Ascending aorta (tissue), 2 donors: ENCODE measurements around the gene KTN1. TPM values are rescaled to one million over a fixed set of nuclear protein-coding genes. Genes with fewer than 3 reads are reported as not detected.

Source experiments
- DNase-seq, 2 donors: peaks; one replicate each; pipeline ENCODE4 v3.0.0-alpha.2; 2019; ENCODE audit warnings: low spot score in 2 of 2
- H3K27ac ChIP-seq, 2 donors: fragments of 200-600 bp; sonication (generic); one replicate each; pipeline ENCODE4 v1.5.1; 2016 to 2017; ENCODE audit warnings: mild to moderate bottlenecking in 1 of 2
- H3K27me3 ChIP-seq: fragments of 200-600 bp; sonication (generic); one replicate; pipeline ENCODE4 v1.5.1; 2017
- H3K36me3 ChIP-seq, 2 donors: fragments of 200-600 bp; sonication (generic); one replicate each; pipeline ENCODE4 v1.5.1; 2016
- H3K4me1 ChIP-seq, 2 donors: fragments of 200-600 bp; sonication (generic); one replicate each; pipeline ENCODE4 v1.5.1; 2016 to 2017; ENCODE audit warnings: mild to moderate bottlenecking in 1 of 2
- H3K4me3 ChIP-seq, 2 donors: fragments of 200-600 bp; sonication (generic); one replicate each; pipeline ENCODE4 v1.5.1; 2016 to 2017; ENCODE audit warnings: mild to moderate bottlenecking in 1 of 2
- H3K9me3 ChIP-seq, 2 donors: fragments of 200-600 bp; sonication (generic); one replicate each; pipeline ENCODE4 v1.5.1; 2016
- CTCF ChIP-seq, 3 experiments: fragments of 200-600 bp in 2 of 3; fragments of 450-650 bp in 1 of 3; sonication (generic) in 2 of 3; IDR thresholded peaks; one replicate each; pipeline ENCODE4 v1.5.1; 2016 to 2019; ENCODE audit warnings: antibody characterized with exemption in 3 of 3, mild to moderate bottlenecking in 1 of 3, moderate library complexity in 1 of 3
- intact Hi-C: fragments of 100-400 bp; cut with DNase I; formaldehyde crosslinking; loops from one replicate; pipeline ENCODE4 v1.15.1; 2023
- total RNA-seq: library from RNA; depleted of rRNA; stranded (reverse); fragments of >200 nt; gene quantifications from one replicate; pipeline ENCODE4 v1.1.0, GENCODE V29; 2016

KTN1 gene
- total RNA-seq, 1 donor from 2014 or later: 36.3 TPM

DNA sequence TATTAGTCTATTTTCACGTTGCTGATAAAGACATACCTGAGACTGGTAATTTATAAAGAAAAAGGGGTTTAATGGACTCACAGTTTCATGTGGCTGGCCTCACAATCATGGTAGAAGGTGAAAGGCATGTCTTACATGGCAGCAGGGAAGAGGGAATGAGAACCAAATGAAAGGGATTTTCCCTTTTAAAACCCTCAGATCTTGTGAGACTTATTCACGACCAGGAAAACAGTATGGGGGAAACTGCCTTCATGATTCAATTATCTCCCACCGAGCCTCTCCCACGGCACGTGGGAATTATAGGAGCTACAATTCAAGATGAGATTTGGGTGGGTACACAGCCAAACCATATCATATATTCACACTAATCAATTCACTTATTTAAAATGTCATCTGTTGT lies 41.4 kb downstream of the KTN1 start:
- peaks cover 40 to 74% of the 10 kb centered on the region in 2 donors for H3K36me3 ChIP-seq

DNA sequence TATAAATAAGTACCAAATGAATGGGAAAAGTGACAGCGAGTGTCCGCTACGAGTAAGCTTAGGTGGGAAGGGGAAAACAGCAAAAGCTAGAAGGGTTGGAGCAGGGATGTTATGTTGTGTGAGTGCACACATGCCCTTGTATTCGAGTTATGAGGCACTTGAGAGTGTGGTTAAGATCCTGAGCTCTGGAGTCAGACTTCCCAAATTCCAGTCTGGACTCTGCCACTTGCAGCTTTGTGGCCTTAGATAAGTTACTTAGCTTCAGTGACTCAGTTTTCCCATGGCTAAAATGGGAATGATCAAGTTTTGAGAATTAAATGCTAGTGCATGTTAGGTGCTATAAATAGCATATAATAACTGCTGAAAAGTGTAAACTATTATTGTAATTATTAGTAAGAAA lies 44.9 kb downstream of the KTN1 start:
- Histone ChIP-seq H3K27me3 (no peaks in the 10 kb centered on the region), H3K9me3 (no peaks in the 10 kb centered on the region), H3K4me3 (no peak overlapping the region), H3K4me1 (peaks cover 0 to 9% of the 10 kb centered on the region in 2 donors), H3K36me3 (peaks cover 23 to 63% of the 10 kb centered on the region in 2 donors), H3K27ac (no peak overlapping the region)
- TF ChIP-seq CTCF (IDR thresholded peaks at IDR 0.05): no peak
- DNase-seq: no peak
- intact Hi-C loops: no loop called here

More for the DNA sequence above, 41.4 kb downstream of the KTN1 start:
- Histone ChIP-seq H3K9me3 (no peaks in the 10 kb centered on the region), H3K4me3 (no peak overlapping the region), H3K27me3 (no peaks in the 10 kb centered on the region), H3K27ac (no peak overlapping the region), H3K4me1 (peaks cover 0 to 5% of the 10 kb centered on the region in 2 donors)
- intact Hi-C loops: no loop called here
- DNase-seq: no peak
- TF ChIP-seq CTCF (IDR thresholded peaks at IDR 0.05): no peak

- TF ChIP-seq CTCF (IDR thresholded peaks at IDR 0.05): no peak
- Histone ChIP-seq H3K36me3 (peaks cover 23 to 58% of the 10 kb centered on the region in 2 donors), H3K4me1 (peaks cover 0 to 9% of the 10 kb centered on the region in 2 donors), H3K4me3 (no peak overlapping the region), H3K27ac (no peak overlapping the region), H3K9me3 (no peaks in the 10 kb centered on the region), H3K27me3 (no peaks in the 10 kb centered on the region)
- no peak for DNase-seq
- intact Hi-C loops: no loop called here
Observed at GRCh38 chr14:55625481-55625880, 45.5 kb downstream of the KTN1 start.

DNA sequence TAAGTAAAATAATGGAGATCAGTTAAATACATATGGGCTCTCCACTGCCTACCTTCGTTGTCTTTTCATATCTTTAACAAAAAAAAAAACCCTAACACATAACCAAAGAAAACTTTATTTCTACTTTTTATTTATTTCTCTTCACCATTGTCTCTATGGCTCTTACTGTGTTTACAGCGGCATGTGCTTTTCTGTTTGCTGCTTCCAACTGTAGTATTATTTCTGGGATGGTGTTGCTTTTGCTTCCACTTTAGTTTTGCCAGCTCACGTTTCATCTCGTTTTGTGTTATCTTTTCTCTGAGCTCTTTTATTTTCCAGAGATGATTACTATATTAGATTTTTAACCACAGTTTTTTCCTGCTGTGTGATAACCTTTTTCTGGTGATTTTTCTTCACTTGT lies 46.1 kb downstream of the KTN1 start:
- intact Hi-C loops: no loop called here
- Histone ChIP-seq H3K9me3 (no peaks in the 10 kb centered on the region), H3K4me3 (no peak overlapping the region), H3K36me3 (peaks cover 23 to 58% of the 10 kb centered on the region in 2 donors), H3K27ac (peak overlapping the region in 1 of 2 donors; percentile 4), H3K27me3 (no peaks in the 10 kb centered on the region), H3K4me1 (peaks cover 0 to 9% of the 10 kb centered on the region in 2 donors)
- DNase-seq: no peak
- no peak for TF ChIP-seq CTCF (IDR thresholded peaks at IDR 0.05)

GRCh38 chr14:55628426-55628825 lies 48.4 kb downstream of the KTN1 start:
- Histone ChIP-seq H3K9me3 (no peaks in the 10 kb centered on the region), H3K4me3 (no peak overlapping the region), H3K4me1 (peaks cover 0 to 9% of the 10 kb centered on the region in 2 donors), H3K36me3 (peaks cover 19 to 53% of the 10 kb centered on the region in 2 donors), H3K27me3 (no peaks in the 10 kb centered on the region), H3K27ac (no peak overlapping the region)
- no peak for TF ChIP-seq CTCF (IDR thresholded peaks at IDR 0.05)
- intact Hi-C loops: no loop called here
- no peak for DNase-seq

DNA sequence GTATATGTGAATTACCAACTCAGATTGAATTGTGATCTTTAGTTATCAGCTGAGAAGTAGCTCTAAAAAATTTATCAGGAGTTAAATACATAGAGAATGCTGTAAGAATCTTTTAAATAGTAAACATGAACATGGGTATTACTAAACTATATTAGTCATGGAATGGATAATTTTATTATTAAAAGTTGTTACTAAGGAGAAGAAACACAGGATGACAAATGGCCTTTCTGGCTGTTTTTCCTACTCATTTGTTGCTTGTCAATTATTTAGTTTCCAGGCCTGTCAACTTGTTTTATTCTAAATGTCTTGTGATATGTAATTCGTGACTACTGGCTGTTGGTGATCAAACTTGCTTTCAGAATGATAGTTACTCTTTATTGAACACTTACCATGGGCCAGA lies 58.7 kb downstream of the KTN1 start:
- no peak for TF ChIP-seq CTCF (IDR thresholded peaks at IDR 0.05)
- H3K9me3 ChIP-seq: no peaks in the 10 kb centered on the region
- H3K4me1 ChIP-seq: no peaks in the 10 kb centered on the region
- H3K36me3 ChIP-seq: peaks cover 29 to 78% of the 10 kb centered on the region in 2 donors
- H3K27ac ChIP-seq: no peak overlapping the region
- H3K4me3 ChIP-seq: no peak overlapping the region
- H3K27me3 ChIP-seq: no peaks in the 10 kb centered on the region
- intact Hi-C loops: no loop called here
- no peak for DNase-seq
